Measurements from ENCODE around the gene ZNF780A. TPM values are rescaled to one million over a fixed set of nuclear protein-coding genes. Genes with fewer than 3 reads are reported as not detected.

ZNF780A gene
- 10 to 100 TPM in 3 of 4 donors, 1 to 10 TPM in 1; 9.6 to 15.7 (median 13.0) TPM for total RNA-seq

GRCh38 chr19:40090241-40091204, at the start of gene ZNF780A:
Gene ZNF780A (minus strand): TSS chr19:40090943. CDS start chr19:40084753, 6,190 bp downstream.
- TF ChIP-seq CTCF (IDR thresholded peaks at IDR 0.05), result no peak
- TF ChIP-seq POLR2A (IDR thresholded peaks at IDR 0.05), result peak in 1 of 2 donors; percentile 3
- peak in 1 of 2 donors; percentile 74 for TF ChIP-seq EP300 (IDR thresholded peaks at IDR 0.05)
- peak; percentile 37 to 58 for DNase-seq (ENCODE audit: low spot score in 2 of 2)
- Histone ChIP-seq H3K4me1 (peaks cover 0 to 18% (median 4%) of the 10 kb centered on the region in 4 donors), H3K4me3 (peak within 1 kb of the TSS; percentile 60 to 78 (median 72)), H3K36me3 (peaks cover 0 to 7% (median 0%) of the 10 kb centered on the region in 3 donors), H3K27me3 (no peaks in the 10 kb centered on the region), H3K9me3 (no peaks in the 10 kb centered on the region), H3K27ac (peak within 1 kb of the TSS; percentile 60 to 93 (median 86))
- WGBS, 2 donors, result 0 to 1% methylated on average over 44 to 47 of the region's 47 CpGs

- Histone ChIP-seq H3K9me3 (no peaks in the 10 kb centered on the region), H3K4me1 (no peaks in the 10 kb centered on the region), H3K27me3 (peaks cover 0 to 12% of the 10 kb centered on the region in 2 donors), H3K27ac (no peak overlapping the region), H3K4me3 (no peak overlapping the region), H3K36me3 (no peaks in the 10 kb centered on the region)
- no peak for TF ChIP-seq EP300 (IDR thresholded peaks at IDR 0.05)
- TF ChIP-seq CTCF (IDR thresholded peaks at IDR 0.05), result peak; percentile 57 to 75 (median 69)
- peak in 1 of 2 donors; percentile 33 for DNase-seq (ENCODE audit: low spot score in 2 of 2)
- WGBS, 2 donors, result 28 to 31% methylated on average over 7 of the region's 7 CpGs
Observed at GRCh38 chr19:40139533-40140287, 49.0 kb upstream of the ZNF780A start.

GRCh38 chr19:40136818-40137217, 46.1 kb upstream of the ZNF780A start:
- peaks cover 0 to 13% of the 10 kb centered on the region in 2 donors for H3K27me3 ChIP-seq
- 77 to 78% methylated on average over 5 of the region's 5 CpGs for WGBS, 2 donors
- no peaks in the 10 kb centered on the region for H3K9me3 ChIP-seq
- TF ChIP-seq CTCF (IDR thresholded peaks at IDR 0.05) (no peak), EP300 (IDR thresholded peaks at IDR 0.05) (no peak), POLR2A (IDR thresholded peaks at IDR 0.05) (no peak)
- DNase-seq (ENCODE audit: low spot score in 2 of 2), result no peak
- no peak overlapping the region for H3K4me3 ChIP-seq
- H3K27ac ChIP-seq, result no peak overlapping the region
- H3K36me3 ChIP-seq, result no peaks in the 10 kb centered on the region
- H3K4me1 ChIP-seq, result no peaks in the 10 kb centered on the region

- H3K4me3 ChIP-seq, result no peak overlapping the region
- H3K9me3 ChIP-seq, result peaks cover 0 to 12% (median 2%) of the 10 kb centered on the region in 4 donors
- H3K4me1 ChIP-seq, result no peaks in the 10 kb centered on the region
- H3K27ac ChIP-seq, result no peak overlapping the region
- no peak for DNase-seq (ENCODE audit: low spot score in 2 of 2)
- H3K36me3 ChIP-seq, result no peaks in the 10 kb centered on the region
- TF ChIP-seq CTCF (IDR thresholded peaks at IDR 0.05), result no peak
- H3K27me3 ChIP-seq, result peaks cover 0 to 13% of the 10 kb centered on the region in 2 donors
Observed at GRCh38 chr19:40134866-40135265, 44.1 kb upstream of the ZNF780A start.

Data from tibial nerve (tissue), 4 donors.